Brain microvascular endothelial cell (primary cell): ENCODE data around the gene TTC33.
"Not testable (repeated sequence)": the region's sequence is repeated elsewhere in the genome, so short reads cannot be mapped to it uniquely, and the experiment has no call there.

ENCODE experiments used
- DNase-seq: peaks from one replicate; pipeline ENCODE4 v3.0.0-alpha.2; 2020
- H3K27ac ChIP-seq: fragments of 250-450 bp; sonication (Bioruptor Pico); 2 replicates; pipeline ENCODE4 v1.5.1; 2020; ENCODE audit warnings: mild to moderate bottlenecking, moderate library complexity
- H3K27me3 ChIP-seq: fragments of 250-450 bp; sonication (Bioruptor Pico); replicated peaks from 2 replicates; pipeline ENCODE4 v1.5.1; 2020; ENCODE audit warnings: mild to moderate bottlenecking
- H3K36me3 ChIP-seq: fragments of 250-450 bp; sonication (Bioruptor Pico); replicated peaks from 2 replicates; pipeline ENCODE4 v1.5.1; 2020; ENCODE audit warnings: mild to moderate bottlenecking
- H3K4me3 ChIP-seq: 2 replicates; pipeline ENCODE4 v1.5.1; 2011; ENCODE audit warnings: low read depth, mild to moderate bottlenecking, control low read depth, low read length, moderate library complexity
- CTCF ChIP-seq: IDR thresholded peaks from 2 replicates; pipeline ENCODE4 v1.5.1; 2011; ENCODE audit warnings: low read depth, mild to moderate bottlenecking, moderate library complexity, low read length, control low read depth, inconsistent platforms; ENCODE audit errors: missing control alignments
- in situ Hi-C: cut with HindIII; loops from 2 replicates; pipeline ENCODE4 v1.10.0; 2017; ENCODE audit warnings: low sequenced_read_pairs, low pct_ligation_motif_present

TTC33 gene

DNA sequence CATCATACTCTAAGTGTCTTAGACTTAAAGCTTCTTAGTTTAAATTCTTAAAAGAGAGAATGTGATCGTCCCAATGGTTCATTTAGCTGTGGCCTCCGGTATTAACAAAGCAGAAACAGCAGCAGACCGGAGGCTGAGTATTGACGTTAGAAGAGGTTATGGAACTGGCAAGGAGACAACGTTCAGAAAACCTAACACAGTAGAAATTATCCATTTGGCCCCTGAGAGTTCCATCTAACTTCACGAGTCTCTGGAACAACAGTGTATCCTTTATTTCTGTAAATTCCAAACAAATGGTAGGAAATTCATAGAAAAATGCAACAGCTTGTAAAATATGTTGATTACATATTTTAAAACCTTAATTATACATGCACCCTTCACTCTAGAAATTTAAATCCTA lies 183.4 kb downstream of the TTC33 start:
- TF ChIP-seq CTCF, result no peak
- peak overlapping the region; percentile 8 for H3K27ac ChIP-seq
- no peaks in the 10 kb centered on the region for H3K27me3 ChIP-seq

DNA sequence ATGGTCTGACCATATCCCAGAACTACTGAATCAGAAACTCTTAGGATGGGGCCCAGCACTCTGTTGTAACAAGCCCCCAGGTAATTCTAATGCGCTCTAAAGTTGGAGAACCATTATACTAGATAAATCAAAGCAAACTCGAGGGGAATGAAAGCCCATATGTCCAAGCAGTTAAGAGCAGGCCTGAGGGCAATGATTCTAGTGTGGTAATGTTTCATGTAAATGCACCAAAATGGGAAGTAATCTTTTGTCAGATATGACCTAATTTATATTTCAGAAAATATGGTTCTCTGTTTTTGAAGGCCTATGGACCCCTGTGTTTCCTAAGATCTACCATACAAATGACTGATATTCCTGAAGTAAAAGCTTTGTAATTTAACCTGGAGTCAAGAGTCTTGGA lies 184.0 kb downstream of the TTC33 start:
- in situ Hi-C loops, result no loop called here
- Histone ChIP-seq H3K27me3 (no peaks in the 10 kb centered on the region), H3K4me3 (no peak overlapping the region), H3K27ac (no peak overlapping the region), H3K36me3 (no peaks in the 10 kb centered on the region)
- no peak for DNase-seq
- no peak for TF ChIP-seq CTCF

More for the DNA sequence above, 183.4 kb downstream of the TTC33 start:
- in situ Hi-C loops, result no loop called here
- DNase-seq, result no peak
- no peak overlapping the region for H3K4me3 ChIP-seq
- H3K36me3 ChIP-seq, result no peaks in the 10 kb centered on the region

GRCh38 chr5:40570408-40571129 lies 185.2 kb downstream of the TTC33 start:
- no peaks in the 10 kb centered on the region for H3K36me3 ChIP-seq
- H3K27me3 ChIP-seq, result no peaks in the 10 kb centered on the region
- in situ Hi-C loops, result no loop called here
- DNase-seq, result peak; percentile 76
- TF ChIP-seq CTCF, result no peak
- H3K27ac ChIP-seq, result peak overlapping the region; percentile 85
- no peak overlapping the region for H3K4me3 ChIP-seq

DNA sequence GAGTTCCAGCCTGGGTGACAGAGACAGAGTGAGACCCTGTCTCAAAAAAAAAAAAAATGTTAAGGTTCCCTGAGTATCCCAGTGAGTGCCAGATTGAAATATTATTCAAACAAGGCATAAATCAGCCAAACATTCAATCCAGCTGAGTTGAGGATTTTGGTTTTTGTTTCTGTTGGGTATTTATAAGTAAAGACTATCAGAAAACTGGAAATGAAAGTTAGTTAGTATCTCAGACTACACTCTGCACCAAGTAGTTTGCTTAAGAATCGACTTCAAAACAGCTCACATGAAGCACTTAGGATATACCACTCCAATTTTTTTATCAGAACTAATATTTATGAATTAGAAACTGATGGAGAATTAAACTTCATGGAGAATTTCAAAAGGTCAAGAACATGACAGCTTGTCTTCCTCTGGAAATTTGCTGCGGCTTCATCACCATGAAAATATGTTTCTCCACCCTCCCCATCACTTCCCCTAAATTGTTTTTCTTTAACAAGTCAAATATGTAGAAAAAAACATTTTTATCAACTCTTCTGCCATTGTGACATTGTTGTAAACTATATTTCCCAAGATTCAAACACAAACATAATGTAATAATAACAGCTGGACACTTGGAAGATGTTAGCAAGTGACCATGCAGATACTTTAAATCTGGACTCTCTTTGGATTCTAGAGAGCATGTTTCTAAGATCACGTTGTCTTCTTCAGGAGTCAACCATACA lies 186.1 kb downstream of the TTC33 start:
- no peak for TF ChIP-seq CTCF
- peak overlapping the region; percentile 85 for H3K27ac ChIP-seq
- in situ Hi-C loops, result no loop called here

DNA sequence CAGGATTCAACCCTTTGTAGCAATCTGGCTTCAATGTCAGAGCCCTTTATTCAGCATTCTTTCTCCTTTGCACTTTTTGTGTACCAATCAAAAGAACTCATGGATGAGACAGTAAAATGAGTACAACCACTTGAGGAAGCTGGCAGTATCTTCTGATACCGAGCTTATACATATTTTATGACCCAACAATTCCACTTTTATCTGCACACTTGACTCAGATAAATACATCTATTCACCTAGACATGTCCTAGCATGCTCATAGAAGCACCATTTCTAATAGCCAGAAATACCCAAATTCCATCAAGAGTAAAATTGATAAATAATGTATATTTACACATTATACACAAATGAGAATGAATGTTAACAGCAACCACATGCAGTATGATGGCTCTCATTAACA lies 187.2 kb downstream of the TTC33 start:
- H3K27ac ChIP-seq, result no peak overlapping the region

More for the DNA sequence above, 186.1 kb downstream of the TTC33 start:
- DNase-seq, result peak; percentile 59
- H3K27me3 ChIP-seq, result no peaks in the 10 kb centered on the region
- no peaks in the 10 kb centered on the region for H3K36me3 ChIP-seq
- H3K4me3 ChIP-seq, result no peak overlapping the region

GRCh38 chr5:40563173-40563572 lies 192.6 kb downstream of the TTC33 start:
- H3K27me3 ChIP-seq, H3K4me3 ChIP-seq, H3K36me3 ChIP-seq, in situ Hi-C loops, H3K27ac ChIP-seq, DNase-seq: not testable (repeated sequence)

More for the DNA sequence above, 187.2 kb downstream of the TTC33 start:
- Histone ChIP-seq H3K27me3 (no peaks in the 10 kb centered on the region), H3K4me3 (no peak overlapping the region), H3K36me3 (no peaks in the 10 kb centered on the region)
- no peak for DNase-seq
- in situ Hi-C loops, result no loop called here
- TF ChIP-seq CTCF, result no peak
